Testis (tissue), 3 donors: ENCODE data around the gene SMIM32. TPM values are rescaled to one million over a fixed set of nuclear protein-coding genes. Genes with fewer than 3 reads are reported as not detected.

Experiments used
- DNase-seq: peaks from one replicate; pipeline ENCODE4 v3.0.0-alpha.2; 2019
- H3K27ac ChIP-seq, 2 donors: fragments of 200-600 bp; sonication (generic); one replicate each; pipeline ENCODE4 v1.5.1; 2019
- H3K27me3 ChIP-seq: fragments of 200-600 bp; sonication (generic); one replicate; pipeline ENCODE4 v1.5.1; 2019
- H3K36me3 ChIP-seq: fragments of 200-600 bp; sonication (generic); one replicate; pipeline ENCODE4 v1.5.1; 2017; ENCODE audit warnings: low read depth; ENCODE audit errors: missing control alignments
- H3K4me1 ChIP-seq: fragments of 200-600 bp; sonication (generic); one replicate; pipeline ENCODE4 v1.5.1; 2019
- H3K4me3 ChIP-seq, 2 donors: fragments of 200-600 bp; sonication (generic); one replicate each; pipeline ENCODE4 v1.5.1; 2017 to 2019
- H3K9me3 ChIP-seq: fragments of 200-600 bp; sonication (generic); one replicate; pipeline ENCODE4 v1.5.1; 2017
- CTCF ChIP-seq, 3 experiments: fragments of 450-650 bp in 2 of 3; fragments of 200-600 bp in 1 of 3; sonication (generic) in 1 of 3; IDR thresholded peaks; one replicate each; pipeline ENCODE4 v1.5.1; 2016 to 2019; ENCODE audit warnings: antibody characterized with exemption in 3 of 3, mild to moderate bottlenecking in 2 of 3, moderate library complexity in 1 of 3
- POLR2A ChIP-seq: fragments of 450-650 bp; IDR thresholded peaks from one replicate; pipeline ENCODE4 v1.6.1; 2017; ENCODE audit warnings: antibody characterized with exemption, mild to moderate bottlenecking, moderate library complexity
- WGBS, 2 donors: methylation state at CpG; one replicate each; pipeline ENCODE4 v1.1.5; 2018; 5-methylcytosine and 5-hydroxymethylcytosine counted together
- intact Hi-C: fragments of 100-400 bp; cut with DNase I; formaldehyde crosslinking; loops from one replicate; pipeline ENCODE4 v1.15.1; 2023; ENCODE audit warnings: low total_unique reads
- polyA plus RNA-seq: library from polyadenylated mRNA; stranded (reverse); fragments of 350-450 nt; fragmentation: Illumina TruSeq; extraction: RNeasy Lipid Tissue Mini Kit (QIAGEN cat#74804); gene quantifications from one replicate; pipeline ENCODE4 v1.2.3, GENCODE V29; 2014; ENCODE audit warnings: low read depth, low replicate concordance; ENCODE audit not compliant: insufficient read depth
- total RNA-seq, 2 donors: library from RNA; depleted of rRNA; stranded (reverse); fragments of >200 nt; gene quantifications; one replicate each; pipeline ENCODE4 v1.2.3, GENCODE V29; 2016

The SMIM32 gene
- total and polyA plus RNA-seq, 3 donors from 2014 or later = 0.50 TPM; not detected in 2

GRCh38 chr5:136143312-136143711 is 49.6 kb downstream of the SMIM32 start:
- 72 to 76% methylated on average over 6 of the region's 6 CpGs for WGBS, 2 donors
- TF ChIP-seq POLR2A (no peak), CTCF (IDR thresholded peaks at IDR 0.05) (no peak)
- peaks cover 11% of the 10 kb centered on the region for H3K4me1 ChIP-seq
- no peaks in the 10 kb centered on the region for H3K9me3 ChIP-seq
- H3K36me3 ChIP-seq = no peaks in the 10 kb centered on the region
- H3K27me3 ChIP-seq = no peaks in the 10 kb centered on the region
- DNase-seq = no peak
- H3K4me3 ChIP-seq = no peak overlapping the region
- no peak overlapping the region for H3K27ac ChIP-seq
- intact Hi-C loops = no loop called here

DNA sequence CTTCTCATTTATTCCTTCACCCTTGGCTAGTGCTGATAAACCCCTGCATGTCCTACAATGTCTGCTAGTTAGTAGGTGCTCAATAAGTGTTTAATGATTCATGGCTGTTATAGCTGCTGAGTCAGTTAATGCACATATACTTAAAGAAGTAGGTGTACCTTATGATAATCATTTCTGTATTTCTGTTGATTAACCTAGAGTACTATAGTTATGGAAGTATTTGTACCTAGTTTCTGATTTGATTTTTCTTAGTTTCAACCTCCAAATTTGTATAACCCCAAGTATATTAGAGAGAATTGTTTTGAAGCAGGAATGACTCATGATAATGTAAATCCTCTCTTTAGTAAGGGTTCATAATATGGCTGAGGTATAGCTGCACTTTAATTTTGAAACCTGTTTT is 51.4 kb downstream of the SMIM32 start:
- H3K9me3 ChIP-seq = no peaks in the 10 kb centered on the region
- no peak for TF ChIP-seq CTCF (IDR thresholded peaks at IDR 0.05)
- H3K27me3 ChIP-seq = no peaks in the 10 kb centered on the region
- no peaks in the 10 kb centered on the region for H3K36me3 ChIP-seq
- no peak overlapping the region for H3K27ac ChIP-seq
- intact Hi-C loops = no loop called here
- DNase-seq = no peak
- H3K4me3 ChIP-seq = no peak overlapping the region
- H3K4me1 ChIP-seq = peaks cover 11% of the 10 kb centered on the region

Other genes starting within 250 kb of the SMIM32 start
- gene LECT2, start 238.2 kb downstream of the SMIM32 start, total RNA-seq = 1 to 10 TPM in 1 of 2 donors, under 1 TPM in 1; 0.87 to 6.6 TPM
- gene LECT2, start 238.2 kb downstream of the SMIM32 start, polyA plus RNA-seq = 14.5 TPM
- 10 to 100 TPM in 1 of 2 donors, 1 to 10 TPM in 1; 9.0 to 15.4 TPM for gene TGFBI, start 164.2 kb downstream of the SMIM32 start, total RNA-seq
- 77.2 TPM for gene TGFBI, start 164.2 kb downstream of the SMIM32 start, polyA plus RNA-seq
- gene SMAD5, start 60.3 kb downstream of the SMIM32 start, total RNA-seq = 10 to 100 TPM; 29.1 to 36.0 TPM
- gene SMAD5, start 60.3 kb downstream of the SMIM32 start, polyA plus RNA-seq = 25.4 TPM
- 1 to 10 TPM; 1.2 to 2.8 TPM for gene TRPC7, start 172.4 kb upstream of the SMIM32 start, total RNA-seq
- gene TRPC7, start 172.4 kb upstream of the SMIM32 start, polyA plus RNA-seq = 3.3 TPM